Activated effector memory CD4-positive, alpha-beta T cell treated with anti-CD3 and anti-CD28 coated beads, Interleukin-2, amount 50 U/mL, for 16 hours (primary cell): ENCODE data around the gene TOB1.
"Not testable (repeated sequence)": the region's sequence is repeated elsewhere in the genome, so short reads cannot be mapped to it uniquely, and the experiment has no call there.

Source experiments
- DNase-seq: peaks from one replicate; pipeline ENCODE4 v3.0.0-alpha.2; 2020

Gene TOB1

GRCh38 chr17:50898369-50899004 is 32.3 kb upstream of the TOB1 start:
- DNase-seq, result peak; percentile 4

- not testable (repeated sequence) for DNase-seq
Observed at GRCh38 chr17:50894513-50894912, 28.4 kb upstream of the TOB1 start.

DNA sequence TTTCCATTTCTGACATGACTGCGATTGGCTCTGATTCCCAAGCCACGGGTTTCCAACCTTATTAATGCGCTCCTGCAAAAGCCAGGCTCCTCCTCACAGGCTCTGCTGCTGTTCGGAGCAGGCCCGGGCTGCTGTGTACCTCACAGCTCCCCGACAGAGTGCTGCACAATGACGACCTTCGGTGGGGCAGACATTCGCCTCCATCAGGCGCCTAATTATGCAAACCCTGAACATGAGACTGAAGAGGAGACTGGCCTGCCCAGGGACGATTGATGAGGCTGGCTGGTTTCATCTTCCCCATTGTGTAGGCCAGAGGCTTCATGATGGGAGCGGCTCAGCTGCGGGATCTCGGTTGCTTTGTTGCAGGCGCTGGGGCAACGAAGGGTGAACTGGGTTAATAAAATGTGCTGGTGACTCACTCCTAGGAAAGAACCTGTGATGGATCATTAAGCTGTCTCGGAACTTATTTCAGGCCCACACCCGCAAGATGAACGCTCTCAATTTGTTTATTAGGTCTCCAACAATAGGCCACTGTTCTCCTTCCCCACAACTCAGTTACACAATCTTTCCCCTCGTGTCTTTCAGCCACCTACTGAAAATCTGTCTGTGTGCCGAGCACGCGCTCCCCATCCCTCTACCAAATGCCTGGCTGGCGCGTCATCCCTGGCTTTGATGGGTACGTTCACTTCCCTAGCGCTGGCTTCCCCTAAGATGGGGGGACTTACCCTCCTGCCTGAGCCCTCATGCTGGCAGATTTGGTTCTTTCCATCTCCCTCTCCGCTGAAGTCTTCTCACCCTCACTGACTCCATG is 27.2 kb upstream of the TOB1 start:
- no peak for DNase-seq

GRCh38 chr17:50892101-50892776 is 26.1 kb upstream of the TOB1 start:
- no peak for DNase-seq

DNA sequence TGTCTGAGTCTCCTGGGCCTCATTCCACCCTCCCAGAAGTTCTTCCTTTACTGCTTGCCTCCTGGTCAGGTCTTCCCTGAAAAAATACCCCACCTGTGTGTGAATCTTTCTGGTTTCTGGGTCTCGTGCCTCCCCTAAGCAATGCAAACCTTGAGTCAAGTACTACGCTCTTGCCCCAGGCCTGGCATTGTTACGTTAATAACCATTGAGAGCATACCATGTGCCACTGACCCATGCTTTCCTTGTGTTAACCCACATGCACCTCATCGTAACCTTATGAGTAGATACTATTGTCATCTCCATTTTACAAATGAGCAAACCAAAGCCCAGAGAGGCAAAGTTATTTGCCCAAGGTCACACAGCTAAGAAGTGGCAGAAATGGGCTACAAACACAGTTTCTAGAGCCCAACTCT is 25.4 kb upstream of the TOB1 start:
- DNase-seq, result no peak

DNA sequence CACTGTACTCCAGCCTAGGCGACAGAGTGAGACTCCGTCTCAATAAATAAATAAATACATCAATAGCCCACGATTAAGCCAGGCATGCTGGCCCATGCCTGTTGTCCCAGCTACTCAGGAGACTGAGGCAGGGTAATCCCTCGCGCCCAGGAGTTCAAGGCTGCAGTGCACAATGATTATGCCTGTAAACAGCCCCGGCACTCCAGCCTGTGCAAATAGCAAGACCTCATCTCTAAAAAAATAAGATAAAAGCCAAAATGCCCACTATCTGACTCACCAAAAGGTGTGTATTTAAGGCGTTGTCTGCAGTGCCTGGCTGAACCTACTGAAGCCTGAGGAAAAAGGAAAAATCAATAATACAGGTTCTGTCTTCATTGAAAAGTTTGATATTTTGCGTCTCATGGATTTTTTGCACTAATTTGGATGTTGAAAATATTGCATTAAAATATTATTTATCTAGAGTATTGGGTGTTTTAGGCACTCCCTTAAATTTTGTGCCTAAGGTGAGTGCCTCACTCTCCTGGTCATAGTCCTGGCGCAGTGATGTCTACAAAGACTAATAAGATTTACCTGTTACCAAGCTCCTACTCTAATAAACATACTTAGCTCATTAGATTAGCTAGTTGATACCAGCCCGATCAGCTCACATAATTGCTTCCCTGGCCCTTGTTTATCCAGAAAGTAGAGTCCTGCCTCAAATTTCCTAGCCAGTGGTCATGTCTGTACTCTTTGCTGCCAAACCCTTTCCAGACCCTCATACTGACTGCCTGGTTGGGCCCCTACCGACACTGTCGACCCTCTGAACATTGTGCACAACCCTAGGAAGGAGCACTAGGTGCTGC is 24.7 kb upstream of the TOB1 start:
- DNase-seq, result no peak

DNA sequence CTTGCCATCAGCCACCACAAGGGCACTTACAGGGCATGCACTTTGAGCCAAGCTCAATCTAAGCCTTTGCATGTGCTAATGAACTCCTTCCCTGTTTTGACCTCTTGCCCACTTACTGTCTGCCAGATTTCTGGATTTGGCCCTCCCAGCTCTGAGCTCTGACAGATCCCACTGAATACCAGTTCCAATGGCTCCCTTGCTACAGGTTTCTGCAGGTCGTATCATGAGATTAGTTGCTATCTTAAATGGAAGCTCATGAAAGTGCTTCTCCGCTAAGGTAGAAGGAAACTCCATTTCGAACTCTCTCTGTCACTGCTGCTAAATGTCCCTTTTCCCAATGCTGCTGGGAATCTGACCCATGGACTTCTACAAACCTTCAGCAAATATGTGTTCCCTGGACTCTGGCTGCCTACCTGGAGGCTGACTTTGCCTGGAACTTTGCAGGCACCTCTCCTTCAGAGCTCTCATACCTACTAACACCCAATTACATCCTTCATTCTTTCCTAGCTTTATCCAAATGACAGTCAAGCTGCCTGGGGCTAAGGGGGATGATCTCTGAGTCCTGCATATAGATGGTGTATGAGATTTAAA is 23.5 kb upstream of the TOB1 start:
- no peak for DNase-seq

DNA sequence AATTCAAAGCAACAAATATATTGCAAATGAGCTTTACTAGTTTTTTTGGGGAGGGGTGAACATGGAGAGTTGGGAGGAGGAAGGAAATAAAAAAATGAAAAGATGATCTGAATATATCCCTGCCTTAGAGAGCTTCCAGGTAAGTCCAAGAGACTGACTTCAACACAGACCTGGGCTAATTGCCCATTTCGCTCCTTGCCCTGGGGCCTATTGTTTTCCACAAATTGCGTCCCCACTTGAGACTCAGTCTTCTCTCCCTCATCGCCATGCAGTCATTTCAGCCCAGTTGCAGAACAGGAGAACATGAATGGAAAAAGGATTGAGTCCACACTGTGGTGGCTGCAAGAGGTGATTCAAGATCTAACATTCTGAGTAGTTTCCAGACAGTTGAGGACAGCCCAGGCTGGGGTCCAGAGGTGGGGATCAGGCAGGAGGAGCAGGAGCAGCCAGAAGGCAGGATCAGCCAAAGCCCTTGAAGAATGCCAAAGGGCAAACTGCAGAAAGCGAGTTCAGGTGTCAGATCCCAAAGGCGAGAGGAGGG is 21.6 kb upstream of the TOB1 start:
- DNase-seq, result no peak

- DNase-seq, result no peak
Observed at GRCh38 chr17:50884439-50885311, 18.5 kb upstream of the TOB1 start.

DNA sequence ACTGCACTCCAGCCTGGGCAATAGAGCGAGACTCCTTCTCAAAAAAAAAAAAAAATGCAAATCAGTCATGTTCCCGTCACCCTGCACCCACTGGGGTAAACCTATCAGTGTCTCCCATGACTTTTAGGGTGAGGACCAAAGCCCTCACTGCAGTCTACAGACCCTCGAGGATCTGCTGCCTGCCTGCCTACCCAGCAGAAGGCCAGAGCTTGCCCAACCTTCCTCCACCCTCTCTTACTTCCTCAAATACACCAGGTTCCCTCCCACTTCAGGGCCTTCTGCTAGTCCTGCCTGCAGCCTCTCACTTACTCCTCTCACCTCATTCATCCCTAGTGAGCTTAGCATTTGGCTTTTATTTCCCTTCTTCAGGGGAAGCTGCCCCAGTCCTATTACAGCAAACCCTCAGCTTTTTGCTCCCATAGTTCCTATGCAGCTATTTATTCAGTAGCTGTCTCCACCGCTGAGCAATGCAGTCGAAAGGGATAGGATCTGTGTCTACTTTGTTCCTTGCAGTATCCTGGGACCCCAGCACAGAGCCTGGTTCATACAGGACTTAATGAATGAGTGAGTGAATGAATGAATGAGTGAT is 17.8 kb upstream of the TOB1 start:
- no peak for DNase-seq

GRCh38 chr17:50882851-50883250 is 16.7 kb upstream of the TOB1 start:
- DNase-seq, result no peak

- no peak for DNase-seq
Observed at GRCh38 chr17:50881182-50881581, 15.0 kb upstream of the TOB1 start.

GRCh38 chr17:50879086-50879485 is 12.9 kb upstream of the TOB1 start:
- DNase-seq, result no peak

GRCh38 chr17:50877838-50878237 is 11.7 kb upstream of the TOB1 start:
- no peak for DNase-seq

DNA sequence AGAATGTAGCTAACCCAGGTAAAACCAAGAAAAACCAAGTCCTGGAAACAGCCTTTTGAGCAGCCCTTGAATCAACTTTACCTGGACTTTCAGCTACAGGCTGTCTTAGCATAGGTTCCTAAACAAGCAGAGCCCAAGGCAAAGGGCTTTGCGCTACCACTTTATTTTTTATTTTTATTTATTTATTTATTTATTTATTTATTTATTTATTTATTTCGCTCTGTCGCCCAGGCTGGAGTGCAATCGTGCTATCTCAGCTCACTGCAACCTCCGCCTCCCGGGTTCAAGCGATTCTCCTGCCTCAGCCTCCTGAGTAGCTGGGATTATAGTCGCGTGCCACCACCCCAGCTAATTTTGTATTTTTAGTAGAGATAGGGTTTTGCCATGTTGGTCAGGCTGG is 10.9 kb upstream of the TOB1 start:
- not testable (repeated sequence) for DNase-seq

DNA sequence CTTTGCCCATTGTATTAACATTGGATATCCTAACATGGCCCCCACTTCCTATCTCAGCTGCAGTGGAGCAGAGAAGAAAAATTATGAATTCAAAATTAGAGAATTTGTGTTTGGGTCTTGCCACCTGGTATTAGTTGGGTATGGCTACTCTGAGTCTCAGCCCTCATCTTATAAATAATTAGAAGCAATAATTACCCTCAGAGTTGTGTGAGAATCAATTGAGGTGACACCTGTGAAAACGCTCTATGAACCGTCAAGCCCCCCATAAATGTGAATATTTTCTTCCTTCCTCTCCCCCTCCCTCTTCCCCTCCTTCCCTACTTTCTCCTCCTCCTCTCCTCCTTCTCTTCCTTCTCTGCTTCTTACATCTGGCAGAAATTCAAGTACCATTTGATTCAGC is 8.9 kb upstream of the TOB1 start:
- no peak for DNase-seq

- peak; percentile 78 for DNase-seq
Observed at GRCh38 chr17:50872710-50873424, 6.7 kb upstream of the TOB1 start.

DNA sequence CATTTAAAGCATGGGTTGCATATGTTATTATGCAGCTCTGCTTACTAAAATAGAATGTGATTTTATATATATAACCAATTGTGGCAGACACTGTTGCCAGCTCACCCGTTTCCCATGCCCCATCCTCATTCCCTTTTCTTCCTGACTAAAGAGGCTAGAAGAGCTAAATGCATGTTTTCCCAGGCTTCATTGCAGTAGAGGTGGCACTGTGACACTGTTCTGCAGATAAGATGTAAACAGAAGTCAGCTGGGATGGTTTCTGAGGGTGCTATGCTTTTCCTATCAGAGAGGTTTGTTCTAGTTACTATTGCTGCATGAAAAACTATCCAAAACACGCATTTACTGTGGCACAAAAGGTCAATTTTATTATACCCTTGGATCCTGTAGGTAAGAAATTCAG is 5.7 kb upstream of the TOB1 start:
- DNase-seq, result no peak

GRCh38 chr17:50871364-50871763 is 5.2 kb upstream of the TOB1 start:
- peak; percentile 70 for DNase-seq

DNA sequence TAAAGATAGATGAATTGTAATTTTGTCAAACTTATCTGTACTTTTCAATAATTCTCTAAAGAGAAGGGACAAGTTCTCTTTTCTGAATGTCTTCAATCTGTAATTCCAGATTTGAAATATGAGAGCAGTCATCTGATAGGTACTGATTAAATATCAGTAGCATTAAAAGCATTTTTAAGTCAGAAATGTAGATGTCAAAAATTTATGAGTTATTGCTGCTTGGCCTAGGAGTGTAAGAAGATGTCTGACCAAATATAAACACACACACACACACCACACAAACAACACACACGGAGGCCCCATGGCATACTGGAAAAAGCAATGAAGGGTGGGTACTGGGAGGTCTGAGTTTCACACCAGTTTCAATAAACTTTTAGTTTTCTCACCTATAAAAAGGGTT is 2.4 kb upstream of the TOB1 start:
- no peak for DNase-seq

GRCh38 chr17:50868140-50868438 is 1.9 kb upstream of the TOB1 start:
- DNase-seq, result no peak
